Suprapubic skin (tissue), 4 donors: ENCODE data around the gene OXTR. TPM values are rescaled to one million over a fixed set of nuclear protein-coding genes. Genes with fewer than 3 reads are reported as not detected.

ENCODE experiments used
- DNase-seq, 2 donors: peaks; one replicate each; pipeline ENCODE4 v3.0.0-alpha.2; 2019; ENCODE audit warnings: low spot score in 2 of 2
- H3K27ac ChIP-seq: fragments of 200-600 bp; sonication (generic); one replicate; pipeline ENCODE4 v1.5.1; 2019
- H3K27me3 ChIP-seq: fragments of 200-600 bp; sonication (generic); one replicate; pipeline ENCODE4 v1.5.1; 2019
- H3K36me3 ChIP-seq: fragments of 200-600 bp; sonication (generic); one replicate; pipeline ENCODE4 v1.5.1; 2019
- H3K4me1 ChIP-seq: fragments of 200-600 bp; sonication (generic); one replicate; pipeline ENCODE4 v1.5.1; 2019
- H3K4me3 ChIP-seq: fragments of 200-600 bp; sonication (generic); one replicate; pipeline ENCODE4 v1.5.1; 2019; ENCODE audit warnings: mild to moderate bottlenecking
- H3K9me3 ChIP-seq: fragments of 200-600 bp; sonication (generic); one replicate; pipeline ENCODE4 v1.5.1; 2019
- EP300 ChIP-seq: sonication (generic); formaldehyde crosslinking; IDR thresholded peaks from one replicate; pipeline ENCODE4 v1.6.1; 2017; ENCODE audit warnings: antibody characterized with exemption
- POLR2A ChIP-seq, 2 donors: fragments of 450-650 bp; IDR thresholded peaks; one replicate each; pipeline ENCODE4 v1.6.1; 2017; ENCODE audit warnings: antibody characterized with exemption in 2 of 2, mild to moderate bottlenecking in 2 of 2, moderate library complexity in 2 of 2
- POLR2AphosphoS5 ChIP-seq, 3 donors: sonication (generic); formaldehyde crosslinking; IDR thresholded peaks; one replicate each; pipeline ENCODE4 v1.6.1; 2017; ENCODE audit warnings: antibody characterized with exemption in 3 of 3
- WGBS: methylation state at CpG from one replicate; pipeline ENCODE4 v1.1.5; 2018; 5-methylcytosine and 5-hydroxymethylcytosine counted together
- total RNA-seq, 4 donors: library from RNA; depleted of rRNA; stranded (reverse); fragments of >200 nt; gene quantifications; one replicate each; pipeline ENCODE4 v1.1.0, GENCODE V29; 2016
- TF ChIP-seq, protein P1 (sequence below), 2 donors: fragments of 200-600 bp in 1 of 2; fragments of 450-650 bp in 1 of 2; sonication (generic) in 1 of 2; IDR thresholded peaks; one replicate each; pipeline ENCODE4 v1.5.1; 2016 to 2019; ENCODE audit warnings: antibody characterized with exemption in 2 of 2, mild to moderate bottlenecking in 1 of 2, moderate library complexity in 1 of 2

Gene OXTR
- total RNA-seq, 4 donors from 2014 or later, result 0.08 to 0.31 TPM; not detected in 2

- H3K27ac ChIP-seq, result no peak overlapping the region
- peak in 1 of 2 donors; percentile 57 for DNase-seq
These were observed 6.6 kb downstream of the OXTR start for GRCh38 chr3:8762607-8763377.

DNA sequence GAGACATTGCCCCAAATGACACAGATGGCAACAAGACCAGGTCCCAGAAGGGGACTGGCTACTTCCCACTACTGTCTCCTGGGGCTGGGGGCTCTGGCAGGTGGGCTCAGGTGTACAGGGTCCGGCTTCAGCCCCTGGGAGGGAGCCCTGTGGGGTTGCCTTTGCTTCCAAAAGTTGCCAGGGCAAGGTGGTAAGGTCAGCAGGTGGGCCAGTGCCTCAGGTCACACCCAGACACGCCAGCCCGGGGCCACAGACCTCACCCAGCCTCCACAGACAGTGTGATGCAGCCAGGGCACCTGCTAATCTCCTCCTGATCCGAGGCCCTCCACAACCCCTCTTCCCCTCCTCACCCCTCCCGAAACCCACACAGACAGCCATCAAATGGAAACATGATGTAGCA, 7.5 kb downstream of the OXTR start:
- H3K27me3 ChIP-seq, result peaks cover 8% of the 10 kb centered on the region
- H3K36me3 ChIP-seq, result no peaks in the 10 kb centered on the region
- H3K4me3 ChIP-seq, result no peak overlapping the region
- H3K27ac ChIP-seq, result no peak overlapping the region
- H3K9me3 ChIP-seq, result no peaks in the 10 kb centered on the region
- TF ChIP-seq POLR2A (IDR thresholded peaks at IDR 0.05) (no peak), POLR2AphosphoS5 (IDR thresholded peaks at IDR 0.05) (no peak), EP300 (no peak)
- TF ChIP-seq, protein P1, sequence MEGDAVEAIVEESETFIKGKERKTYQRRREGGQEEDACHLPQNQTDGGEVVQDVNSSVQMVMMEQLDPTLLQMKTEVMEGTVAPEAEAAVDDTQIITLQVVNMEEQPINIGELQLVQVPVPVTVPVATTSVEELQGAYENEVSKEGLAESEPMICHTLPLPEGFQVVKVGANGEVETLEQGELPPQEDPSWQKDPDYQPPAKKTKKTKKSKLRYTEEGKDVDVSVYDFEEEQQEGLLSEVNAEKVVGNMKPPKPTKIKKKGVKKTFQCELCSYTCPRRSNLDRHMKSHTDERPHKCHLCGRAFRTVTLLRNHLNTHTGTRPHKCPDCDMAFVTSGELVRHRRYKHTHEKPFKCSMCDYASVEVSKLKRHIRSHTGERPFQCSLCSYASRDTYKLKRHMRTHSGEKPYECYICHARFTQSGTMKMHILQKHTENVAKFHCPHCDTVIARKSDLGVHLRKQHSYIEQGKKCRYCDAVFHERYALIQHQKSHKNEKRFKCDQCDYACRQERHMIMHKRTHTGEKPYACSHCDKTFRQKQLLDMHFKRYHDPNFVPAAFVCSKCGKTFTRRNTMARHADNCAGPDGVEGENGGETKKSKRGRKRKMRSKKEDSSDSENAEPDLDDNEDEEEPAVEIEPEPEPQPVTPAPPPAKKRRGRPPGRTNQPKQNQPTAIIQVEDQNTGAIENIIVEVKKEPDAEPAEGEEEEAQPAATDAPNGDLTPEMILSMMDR (IDR thresholded peaks at IDR 0.05), result no peak
- DNase-seq, result peak in 1 of 2 donors; percentile 62
- 84% methylated on average over 4 of the region's 5 CpGs for WGBS
- H3K4me1 ChIP-seq, result peaks cover 2% of the 10 kb centered on the region

More at GRCh38 chr3:8762607-8763377, 6.6 kb downstream of the OXTR start:
- TF ChIP-seq, protein P1 (IDR thresholded peaks at IDR 0.05), result no peak
- TF ChIP-seq POLR2AphosphoS5 (IDR thresholded peaks at IDR 0.05), result no peak
- TF ChIP-seq POLR2A (IDR thresholded peaks at IDR 0.05), result no peak
- TF ChIP-seq EP300, result no peak
- Histone ChIP-seq H3K9me3 (no peaks in the 10 kb centered on the region), H3K4me3 (no peak overlapping the region), H3K27me3 (peaks cover 17% of the 10 kb centered on the region), H3K36me3 (no peaks in the 10 kb centered on the region), H3K4me1 (peaks cover 7% of the 10 kb centered on the region)
- 90% methylated on average over 11 of the region's 11 CpGs for WGBS

DNA sequence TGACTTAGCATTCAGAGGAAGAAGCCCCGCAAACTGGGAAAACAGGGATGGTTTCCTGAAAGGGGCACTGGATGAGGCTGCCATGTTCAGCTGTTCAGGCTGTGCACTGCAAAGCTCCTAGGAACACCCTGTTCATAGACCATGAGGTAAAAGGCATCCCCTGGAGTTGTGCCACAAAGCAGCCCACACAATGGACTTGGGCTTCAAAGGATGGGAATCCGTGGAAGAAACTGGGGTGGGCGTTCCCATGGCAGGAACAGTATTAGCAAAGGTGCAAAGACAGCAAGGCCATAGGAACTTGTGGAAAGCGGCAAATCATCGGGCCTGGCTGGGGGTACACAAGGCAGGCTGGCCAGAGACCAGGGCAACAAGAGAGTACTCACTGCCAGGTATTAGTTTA, 8.9 kb downstream of the OXTR start:
- TF ChIP-seq POLR2AphosphoS5 (IDR thresholded peaks at IDR 0.05) (no peak), POLR2A (IDR thresholded peaks at IDR 0.05) (no peak), EP300 (no peak)
- TF ChIP-seq, protein P1 (IDR thresholded peaks at IDR 0.05), result no peak
- H3K4me1 ChIP-seq, result peaks cover 2% of the 10 kb centered on the region
- no peaks in the 10 kb centered on the region for H3K36me3 ChIP-seq
- 82% methylated on average over 5 of the region's 5 CpGs for WGBS
- no peaks in the 10 kb centered on the region for H3K9me3 ChIP-seq
- H3K4me3 ChIP-seq, result no peak overlapping the region
- H3K27ac ChIP-seq, result no peak overlapping the region
- peaks cover 3% of the 10 kb centered on the region for H3K27me3 ChIP-seq
- DNase-seq, result peak in 1 of 2 donors; percentile 61

DNA sequence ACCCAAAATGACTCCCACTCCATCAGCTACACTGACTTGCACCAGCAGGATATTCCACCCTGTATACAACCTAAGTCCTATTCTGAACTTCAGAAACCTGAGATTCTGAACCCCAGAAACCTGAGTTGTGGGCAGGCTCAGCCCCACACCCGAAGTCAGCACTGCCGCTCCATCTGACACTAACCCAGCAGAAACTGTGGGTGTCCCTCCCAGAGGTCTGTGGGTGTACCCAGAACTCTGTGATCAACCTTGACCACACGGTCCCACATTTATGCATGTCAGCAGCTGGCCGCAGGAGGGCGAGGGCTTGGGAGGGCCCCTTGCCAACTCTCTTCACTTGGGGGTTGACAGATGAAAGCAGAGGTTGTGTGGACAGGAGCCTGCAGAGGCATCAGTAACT, 9.3 kb downstream of the OXTR start:
- Histone ChIP-seq H3K36me3 (no peaks in the 10 kb centered on the region), H3K4me1 (peaks cover 2% of the 10 kb centered on the region), H3K4me3 (no peak overlapping the region), H3K27me3 (peaks cover 3% of the 10 kb centered on the region), H3K27ac (no peak overlapping the region), H3K9me3 (no peaks in the 10 kb centered on the region)
- 84% methylated on average over 5 of the region's 5 CpGs for WGBS
- TF ChIP-seq EP300 (no peak), POLR2AphosphoS5 (IDR thresholded peaks at IDR 0.05) (no peak), POLR2A (IDR thresholded peaks at IDR 0.05) (no peak)
- TF ChIP-seq, protein P1 (IDR thresholded peaks at IDR 0.05), result no peak
- peak in 1 of 2 donors; percentile 59 for DNase-seq

DNA sequence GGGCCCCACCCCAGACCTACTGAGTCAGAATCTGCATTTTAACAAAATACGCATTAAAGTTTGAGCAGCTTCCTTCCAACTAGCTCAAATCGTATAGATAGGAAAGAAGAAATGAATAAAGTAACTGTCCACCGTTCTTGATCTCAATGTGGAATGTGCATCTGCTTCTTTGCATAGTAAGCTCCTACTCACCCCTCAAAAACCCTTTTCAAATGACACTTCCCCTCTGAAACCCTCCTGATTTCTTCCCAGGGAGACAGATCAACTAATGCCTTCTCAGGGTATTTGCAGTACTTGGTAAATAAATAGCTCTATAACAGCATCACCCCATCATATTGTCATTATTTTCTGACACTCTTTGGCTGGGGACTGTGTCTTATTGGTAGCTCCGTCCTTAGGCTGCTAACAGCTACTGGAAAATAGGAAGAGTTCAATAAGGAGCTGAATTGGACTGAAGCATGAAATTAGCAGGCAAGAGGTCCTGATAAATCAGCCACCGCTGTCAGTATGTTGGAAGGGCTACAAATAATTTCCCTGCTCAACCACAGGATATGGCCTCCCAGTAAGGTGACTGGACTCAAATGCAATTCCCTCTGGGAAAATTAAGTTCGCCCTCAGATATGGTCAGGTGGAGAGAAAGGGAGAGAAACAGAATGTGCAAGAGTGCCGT, 10.2 kb downstream of the OXTR start:
- TF ChIP-seq, protein P1 (IDR thresholded peaks at IDR 0.05), result no peak
- TF ChIP-seq POLR2A (IDR thresholded peaks at IDR 0.05) (no peak), EP300 (no peak), POLR2AphosphoS5 (IDR thresholded peaks at IDR 0.05) (no peak)
- Histone ChIP-seq H3K27me3 (peaks cover under 1% of the 10 kb centered on the region), H3K27ac (no peak overlapping the region), H3K4me3 (no peak overlapping the region), H3K36me3 (no peaks in the 10 kb centered on the region), H3K4me1 (peaks cover 2% of the 10 kb centered on the region), H3K9me3 (no peaks in the 10 kb centered on the region)
- 90% methylated on average over 7 of the region's 7 CpGs for WGBS
- DNase-seq, result no peak
